Keratinocyte (primary cell): Measurements from ENCODE around the gene PRKAA2. TPM values are rescaled to one million over a fixed set of nuclear protein-coding genes. Genes with fewer than 3 reads are reported as not detected.

ENCODE experiments used
- DNase-seq: peaks from one replicate; pipeline ENCODE4 v3.0.0-alpha.2; 2011; ENCODE audit warnings: low read depth, missing footprints, low spot score
- FAIRE-seq: peaks from 2 replicates; lab custom pipeline; 2011; peaks lifted over from hg19 to GRCh38; lab: Jason Lieb, UNC
- H2AFZ ChIP-seq: 2 replicates; pipeline ENCODE4 v1.6.0; 2012; ENCODE audit warnings: low read length, control low read depth, inconsistent platforms; ENCODE audit not compliant: control insufficient read depth
- H3K27ac ChIP-seq: 2 replicates; pipeline ENCODE4 v1.5.1; 2011; ENCODE audit warnings: low read length; ENCODE audit not compliant: control insufficient read depth, insufficient read depth
- H3K27me3 ChIP-seq: 3 replicates; pipeline ENCODE4 v1.6.0; 2011; ENCODE audit warnings: low read length; ENCODE audit not compliant: control insufficient read depth, insufficient read depth; ENCODE audit errors: extremely low read depth
- H3K36me3 ChIP-seq, 2 experiments: 2 replicates in 1 of 2; 3 replicates in 1 of 2; pipeline ENCODE4 v1.5.1; 2011; ENCODE audit warnings: low read length in 2 of 2, mild to moderate bottlenecking in 1 of 2; ENCODE audit not compliant: control insufficient read depth in 2 of 2, insufficient read depth in 2 of 2; ENCODE audit errors: extremely low read depth in 1 of 2
- H3K4me1 ChIP-seq: 3 replicates; pipeline ENCODE4 v1.5.1; 2011; ENCODE audit warnings: low read length; ENCODE audit not compliant: control insufficient read depth, insufficient read depth; ENCODE audit errors: extremely low read depth
- H3K4me2 ChIP-seq: 3 replicates; pipeline ENCODE4 v1.6.0; 2011; ENCODE audit warnings: low read depth, low read length; ENCODE audit not compliant: control insufficient read depth, insufficient read depth; ENCODE audit errors: extremely low read depth
- H3K4me3 ChIP-seq, 3 experiments: fragments of 200-600 bp in 1 of 3; sonication (generic) in 1 of 3; 2 replicates in 2 of 3; 3 replicates in 1 of 3; pipeline ENCODE4 v1.5.1; 2011 to 2016; ENCODE audit warnings: low read length in 3 of 3, mild to moderate bottlenecking in 3 of 3, control low read depth in 2 of 3, inconsistent platforms in 1 of 3, low read depth in 1 of 3, mixed read lengths in 1 of 3, mixed run types in 1 of 3, moderate library complexity in 1 of 3; ENCODE audit not compliant: control insufficient read depth in 2 of 3, insufficient read depth in 2 of 3; ENCODE audit errors: extremely low read depth in 1 of 3
- H3K79me2 ChIP-seq: 2 replicates; pipeline ENCODE4 v1.6.0; 2012; ENCODE audit warnings: low read length; ENCODE audit not compliant: control insufficient read depth, insufficient read depth
- H3K9ac ChIP-seq: 3 replicates; pipeline ENCODE4 v1.6.0; 2011; ENCODE audit warnings: low read length; ENCODE audit not compliant: control insufficient read depth, insufficient read depth; ENCODE audit errors: extremely low read depth
- H3K9me1 ChIP-seq: 3 replicates; pipeline ENCODE4 v1.6.0; 2011; ENCODE audit warnings: low read length; ENCODE audit not compliant: control insufficient read depth, insufficient read depth; ENCODE audit errors: extremely low read depth
- H3K9me3 ChIP-seq: 2 replicates; pipeline ENCODE4 v1.5.1; 2012; ENCODE audit warnings: low read depth, low read length; ENCODE audit not compliant: control insufficient read depth
- H4K20me1 ChIP-seq: 3 replicates; pipeline ENCODE4 v1.6.0; 2011; ENCODE audit warnings: low read length; ENCODE audit not compliant: control insufficient read depth, insufficient read depth; ENCODE audit errors: extremely low read depth
- EZH2 ChIP-seq: IDR thresholded peaks from one replicate; pipeline ENCODE4 v1.6.1; 2012; ENCODE audit warnings: inconsistent platforms, mild to moderate bottlenecking, low read length, moderate library complexity
- dilution Hi-C: fragments of 300-500 bp; cut with MboI; formaldehyde crosslinking; loops from one replicate; pipeline ENCODE4 v1.7.0; 2020; ENCODE audit warnings: low sequenced_read_pairs; ENCODE audit not compliant: extremely low pct_ligation_motif_present
- polyA plus RNA-seq, 5 experiments: library from polyadenylated mRNA; depleted of rRNA in 3 of 5; stranded (reverse) in 3 of 5; stranded (forward) in 1 of 5; unstranded in 1 of 5; fragments of >200 nt; gene quantifications; 1 replicate in 1 of 5; 2 replicates in 3 of 5; 3 replicates in 1 of 5; pipeline versions ENCODE4 v1.2.1 to v1.2.3, GENCODE V29; 2011 to 2012; ENCODE audit warnings: missing spikeins in 2 of 5, low read depth in 1 of 5, low replicate concordance in 1 of 5
- TF ChIP-seq, protein P1 (sequence below), 3 experiments: IDR thresholded peaks in 1 of 3; conservative IDR thresholded peaks in 1 of 3; optimal IDR thresholded peaks in 1 of 3; 2 replicates in 2 of 3; 3 replicates in 1 of 3; pipeline versions ENCODE3 to v1.5.1; 2011; ENCODE audit warnings: low read length in 3 of 3, mild to moderate bottlenecking in 3 of 3, moderate library complexity in 2 of 3, control low read depth in 1 of 3, inconsistent platforms in 1 of 3; ENCODE audit not compliant: insufficient read depth in 2 of 3; ENCODE audit errors: extremely low read depth in 1 of 3

PRKAA2 gene
- polyA plus RNA-seq, 1 donor (not counting 4 experiments of a cell fraction or from before 2014, with no cell fraction given) = 0.21 TPM

DNA sequence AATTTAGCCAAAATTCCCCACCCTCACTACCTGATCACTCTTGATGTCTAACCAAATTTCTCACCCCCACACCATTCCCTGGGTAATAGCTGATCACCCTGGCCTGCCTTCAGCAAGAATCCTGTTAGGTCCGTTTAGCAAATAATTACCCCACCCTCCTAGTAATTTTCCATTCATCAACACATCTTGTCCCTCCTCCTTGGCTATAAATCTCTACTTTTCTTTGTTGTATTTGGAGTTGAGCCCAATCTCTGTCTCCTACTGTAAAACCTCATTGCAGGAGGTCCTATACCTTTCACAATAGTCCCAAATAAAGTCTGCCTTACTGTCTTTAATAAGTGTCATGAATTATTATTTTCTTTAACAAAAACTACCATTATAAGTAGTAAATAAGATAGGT is 6.9 kb upstream of the PRKAA2 start:
- no peak overlapping the region for H3K27ac ChIP-seq
- DNase-seq (no peak), FAIRE-seq (no peak)
- H3K4me1 ChIP-seq = no peaks in the 10 kb centered on the region
- H4K20me1 ChIP-seq = no peaks in the 10 kb centered on the region
- H3K4me2 ChIP-seq = no peak overlapping the region
- no peak overlapping the region for H3K4me3 ChIP-seq
- H3K9me1 ChIP-seq = no peaks in the 10 kb centered on the region
- H3K36me3 ChIP-seq = no peaks in the 10 kb centered on the region
- TF ChIP-seq, protein P1, sequence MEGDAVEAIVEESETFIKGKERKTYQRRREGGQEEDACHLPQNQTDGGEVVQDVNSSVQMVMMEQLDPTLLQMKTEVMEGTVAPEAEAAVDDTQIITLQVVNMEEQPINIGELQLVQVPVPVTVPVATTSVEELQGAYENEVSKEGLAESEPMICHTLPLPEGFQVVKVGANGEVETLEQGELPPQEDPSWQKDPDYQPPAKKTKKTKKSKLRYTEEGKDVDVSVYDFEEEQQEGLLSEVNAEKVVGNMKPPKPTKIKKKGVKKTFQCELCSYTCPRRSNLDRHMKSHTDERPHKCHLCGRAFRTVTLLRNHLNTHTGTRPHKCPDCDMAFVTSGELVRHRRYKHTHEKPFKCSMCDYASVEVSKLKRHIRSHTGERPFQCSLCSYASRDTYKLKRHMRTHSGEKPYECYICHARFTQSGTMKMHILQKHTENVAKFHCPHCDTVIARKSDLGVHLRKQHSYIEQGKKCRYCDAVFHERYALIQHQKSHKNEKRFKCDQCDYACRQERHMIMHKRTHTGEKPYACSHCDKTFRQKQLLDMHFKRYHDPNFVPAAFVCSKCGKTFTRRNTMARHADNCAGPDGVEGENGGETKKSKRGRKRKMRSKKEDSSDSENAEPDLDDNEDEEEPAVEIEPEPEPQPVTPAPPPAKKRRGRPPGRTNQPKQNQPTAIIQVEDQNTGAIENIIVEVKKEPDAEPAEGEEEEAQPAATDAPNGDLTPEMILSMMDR (optimal IDR thresholded peaks at IDR 0.05 in 1 of 3, IDR thresholded peaks at IDR 0.05 in 1 of 3, conservative IDR thresholded peaks at IDR 0.05 in 1 of 3; ENCODE audit: extremely low read depth in 1 of 3, insufficient read depth in 2 of 3, low read length in 3 of 3) = no peak
- TF ChIP-seq EZH2 = no peak
- H3K9ac ChIP-seq = no peak overlapping the region
- H3K27me3 ChIP-seq = no peaks in the 10 kb centered on the region
- H3K9me3 ChIP-seq = no peaks in the 10 kb centered on the region
- dilution Hi-C loops = no loop called here
- H2AFZ ChIP-seq = no peak overlapping the region
- no peaks in the 10 kb centered on the region for H3K79me2 ChIP-seq

DNA sequence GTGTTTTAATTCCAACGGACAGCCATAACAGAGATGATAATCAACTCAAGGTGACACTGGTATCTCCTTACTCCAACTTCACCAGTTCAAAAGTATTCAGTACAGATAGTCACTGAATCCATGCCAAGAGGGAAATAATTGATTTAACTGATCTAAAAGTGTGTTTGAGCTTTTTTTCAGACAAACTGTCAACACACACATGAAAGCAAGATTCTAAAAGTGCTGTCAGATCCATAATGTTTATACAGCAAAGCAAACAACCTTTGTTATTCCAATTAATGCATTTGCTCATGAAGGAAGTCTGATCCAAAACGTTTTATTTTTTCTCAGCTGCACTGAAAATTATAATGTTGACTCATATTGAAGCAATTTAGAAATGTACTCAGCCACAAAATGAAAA is 5.9 kb upstream of the PRKAA2 start:
- TF ChIP-seq, protein P1 (optimal IDR thresholded peaks at IDR 0.05 in 1 of 3, IDR thresholded peaks at IDR 0.05 in 1 of 3, conservative IDR thresholded peaks at IDR 0.05 in 1 of 3; ENCODE audit: extremely low read depth in 1 of 3, insufficient read depth in 2 of 3, low read length in 3 of 3) = no peak
- no peak for TF ChIP-seq EZH2
- no peaks in the 10 kb centered on the region for H3K9me1 ChIP-seq
- H2AFZ ChIP-seq = no peak overlapping the region
- H3K79me2 ChIP-seq = no peaks in the 10 kb centered on the region
- DNase-seq = no peak
- dilution Hi-C loops = no loop called here
- FAIRE-seq = no peak
- no peak overlapping the region for H3K9ac ChIP-seq
- H3K9me3 ChIP-seq = no peaks in the 10 kb centered on the region
- no peak overlapping the region for H3K4me3 ChIP-seq
- no peaks in the 10 kb centered on the region for H3K4me1 ChIP-seq
- no peaks in the 10 kb centered on the region for H3K27me3 ChIP-seq
- H3K36me3 ChIP-seq = no peaks in the 10 kb centered on the region
- H3K4me2 ChIP-seq = no peak overlapping the region
- H3K27ac ChIP-seq = no peak overlapping the region
- no peaks in the 10 kb centered on the region for H4K20me1 ChIP-seq
